GM19043 (cell line): ENCODE data around the gene TNKS1BP1.
"Not testable (repeated sequence)": the region's sequence is repeated elsewhere in the genome, so short reads cannot be mapped to it uniquely, and the experiment has no call there.

Source experiments
- ATAC-seq: cut with Tn5 transposase; IDR thresholded peaks from one replicate; pipeline ENCODE4 v1.9.1; 2021; ENCODE audit warnings: low read depth; ENCODE audit not compliant: unreplicated experiment

The TNKS1BP1 gene

GRCh38 chr11:57296205-57296604 is 28.5 kb downstream of the TNKS1BP1 start:
- not testable (repeated sequence) for ATAC-seq

- no peak for ATAC-seq
Observed at GRCh38 chr11:57294225-57295131, 30.3 kb downstream of the TNKS1BP1 start.

GRCh38 chr11:57290288-57290687 is 34.5 kb downstream of the TNKS1BP1 start:
- ATAC-seq: no peak

- ATAC-seq: no peak
Observed at GRCh38 chr11:57288771-57289579, 35.8 kb downstream of the TNKS1BP1 start.

GRCh38 chr11:57287884-57288283 is 36.9 kb downstream of the TNKS1BP1 start:
- no peak for ATAC-seq

- ATAC-seq: no peak
Observed at GRCh38 chr11:57283231-57283990, 41.3 kb downstream of the TNKS1BP1 start.

- not testable (repeated sequence) for ATAC-seq
Observed at GRCh38 chr11:57281546-57281945, 43.2 kb downstream of the TNKS1BP1 start.

- no peak for ATAC-seq
Observed at GRCh38 chr11:57279116-57279515, 45.6 kb downstream of the TNKS1BP1 start.

- no peak for ATAC-seq
Observed at GRCh38 chr11:57278721-57279095, 46.0 kb downstream of the TNKS1BP1 start.

- ATAC-seq: peak; percentile 79
Observed at GRCh38 chr11:57277845-57278720, 46.7 kb downstream of the TNKS1BP1 start.

GRCh38 chr11:57276971-57277675 is 47.6 kb downstream of the TNKS1BP1 start:
- no peak for ATAC-seq

- ATAC-seq: no peak
Observed at GRCh38 chr11:57276169-57276970, 48.4 kb downstream of the TNKS1BP1 start.

GRCh38 chr11:57275582-57275981 is 49.2 kb downstream of the TNKS1BP1 start:
- ATAC-seq: no peak

GRCh38 chr11:57274904-57275498 is 49.8 kb downstream of the TNKS1BP1 start:
- no peak for ATAC-seq

GRCh38 chr11:57273448-57274058 is 51.2 kb downstream of the TNKS1BP1 start:
- ATAC-seq: no peak

GRCh38 chr11:57269571-57270021 is 55.2 kb downstream of the TNKS1BP1 start:
- ATAC-seq: no peak

GRCh38 chr11:57266157-57266556 is 58.6 kb downstream of the TNKS1BP1 start:
- ATAC-seq: no peak

- no peak for ATAC-seq
Observed at GRCh38 chr11:57263351-57263750, 61.4 kb downstream of the TNKS1BP1 start.
